GM20000 (cell line): Measurements from ENCODE around the gene MAMDC2.

Experiments
- DNase-seq: peaks from one replicate; pipeline ENCODE4 v3.0.0; 2012; ENCODE audit warnings: low spot score
- TF ChIP-seq, protein P1 (sequence below): IDR thresholded peaks from 2 replicates; pipeline ENCODE4 v1.5.1; 2012; ENCODE audit warnings: mild to moderate bottlenecking, control low read depth; ENCODE audit errors: extremely low read depth, missing control alignments

Gene MAMDC2

DNA sequence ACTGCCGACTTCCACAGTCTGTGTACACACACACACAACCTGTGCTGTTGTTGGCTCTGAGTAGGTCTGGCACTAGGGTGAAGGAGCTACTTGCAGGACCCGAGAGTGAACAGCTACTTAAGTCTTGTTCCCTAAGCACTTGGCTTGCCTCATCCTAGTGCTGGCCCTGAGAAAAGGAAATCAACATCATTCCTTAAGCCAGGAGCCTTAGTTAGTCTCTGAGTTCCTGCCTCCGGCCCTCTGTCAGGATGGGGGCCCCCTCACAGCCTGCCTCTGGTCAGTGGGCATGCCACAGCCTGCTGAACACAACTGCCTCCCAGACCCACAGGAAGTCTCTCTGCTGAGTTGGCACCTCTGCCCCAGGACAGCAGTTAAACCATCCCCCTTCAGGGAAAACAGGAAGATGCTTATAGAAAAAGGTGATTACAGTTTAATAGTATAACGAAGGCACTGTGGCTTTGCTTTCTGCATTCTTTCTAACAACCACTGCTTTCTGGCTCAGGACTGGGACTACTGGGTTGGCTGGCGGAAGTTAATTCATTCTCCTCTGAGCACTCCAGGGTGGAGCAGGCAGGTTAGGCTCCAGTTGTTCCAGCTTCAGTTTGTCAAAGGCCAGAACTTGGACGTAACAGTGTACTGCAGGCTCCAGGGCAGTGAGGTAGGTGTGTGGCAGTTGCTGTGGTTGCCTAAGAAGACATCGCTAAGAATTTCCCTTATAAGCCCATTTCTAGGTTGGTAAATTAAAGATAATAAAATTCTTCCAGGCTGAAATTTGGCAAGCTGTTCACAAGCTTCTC is 2.8 kb downstream of the MAMDC2 start:
- no peak for DNase-seq
- TF ChIP-seq, protein P1, sequence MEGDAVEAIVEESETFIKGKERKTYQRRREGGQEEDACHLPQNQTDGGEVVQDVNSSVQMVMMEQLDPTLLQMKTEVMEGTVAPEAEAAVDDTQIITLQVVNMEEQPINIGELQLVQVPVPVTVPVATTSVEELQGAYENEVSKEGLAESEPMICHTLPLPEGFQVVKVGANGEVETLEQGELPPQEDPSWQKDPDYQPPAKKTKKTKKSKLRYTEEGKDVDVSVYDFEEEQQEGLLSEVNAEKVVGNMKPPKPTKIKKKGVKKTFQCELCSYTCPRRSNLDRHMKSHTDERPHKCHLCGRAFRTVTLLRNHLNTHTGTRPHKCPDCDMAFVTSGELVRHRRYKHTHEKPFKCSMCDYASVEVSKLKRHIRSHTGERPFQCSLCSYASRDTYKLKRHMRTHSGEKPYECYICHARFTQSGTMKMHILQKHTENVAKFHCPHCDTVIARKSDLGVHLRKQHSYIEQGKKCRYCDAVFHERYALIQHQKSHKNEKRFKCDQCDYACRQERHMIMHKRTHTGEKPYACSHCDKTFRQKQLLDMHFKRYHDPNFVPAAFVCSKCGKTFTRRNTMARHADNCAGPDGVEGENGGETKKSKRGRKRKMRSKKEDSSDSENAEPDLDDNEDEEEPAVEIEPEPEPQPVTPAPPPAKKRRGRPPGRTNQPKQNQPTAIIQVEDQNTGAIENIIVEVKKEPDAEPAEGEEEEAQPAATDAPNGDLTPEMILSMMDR, result no peak

- no peak for DNase-seq
- TF ChIP-seq, protein P1, result no peak
Measured at GRCh38 chr9:70049236-70049635, 5.6 kb downstream of the MAMDC2 start.

- TF ChIP-seq, protein P1, result no peak
- no peak for DNase-seq
Measured at GRCh38 chr9:70049672-70050271, 6.1 kb downstream of the MAMDC2 start.

DNA sequence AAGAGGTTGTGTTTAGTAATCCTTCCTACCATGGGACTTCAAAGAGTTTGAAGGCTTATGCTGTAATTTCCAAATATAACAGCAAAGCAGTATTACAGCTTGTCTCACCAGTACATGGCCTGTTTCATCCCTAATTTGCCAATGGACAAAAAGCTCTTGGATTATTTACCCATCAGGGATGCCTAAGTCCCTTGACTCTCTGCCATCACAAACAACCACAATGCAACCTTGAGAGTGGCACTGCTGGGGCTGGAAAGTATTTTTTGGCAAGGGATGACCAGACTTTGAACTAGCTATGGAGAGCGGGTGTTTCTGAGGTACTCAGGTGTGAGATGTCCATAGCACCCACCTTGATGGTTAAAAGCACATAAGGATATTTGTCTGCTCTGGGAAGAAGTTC is 9.1 kb downstream of the MAMDC2 start:
- TF ChIP-seq, protein P1, result no peak
- no peak for DNase-seq

GRCh38 chr9:70053864-70054263 is 10.2 kb downstream of the MAMDC2 start:
- no peak for DNase-seq
- TF ChIP-seq, protein P1, result no peak

DNA sequence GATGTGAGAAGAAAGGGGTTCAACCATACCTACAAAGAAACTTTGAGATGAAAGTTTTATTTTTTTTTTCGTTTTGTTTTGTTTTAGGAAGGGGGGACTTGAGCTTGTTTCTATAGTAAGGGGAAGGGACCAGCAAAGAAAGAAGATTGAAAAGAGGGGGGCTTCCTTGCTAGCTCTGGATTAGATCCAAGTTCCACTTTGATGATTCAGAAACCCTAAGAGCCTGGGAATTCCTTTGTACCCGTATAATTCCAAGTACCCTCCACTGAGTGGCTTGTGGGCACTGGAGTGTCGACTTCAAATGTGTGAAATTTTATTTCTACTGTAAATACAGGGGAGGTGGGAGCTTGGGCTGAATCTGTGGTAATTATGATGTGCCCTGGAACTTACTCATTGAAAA is 10.9 kb downstream of the MAMDC2 start:
- DNase-seq, result no peak
- TF ChIP-seq, protein P1, result no peak

DNA sequence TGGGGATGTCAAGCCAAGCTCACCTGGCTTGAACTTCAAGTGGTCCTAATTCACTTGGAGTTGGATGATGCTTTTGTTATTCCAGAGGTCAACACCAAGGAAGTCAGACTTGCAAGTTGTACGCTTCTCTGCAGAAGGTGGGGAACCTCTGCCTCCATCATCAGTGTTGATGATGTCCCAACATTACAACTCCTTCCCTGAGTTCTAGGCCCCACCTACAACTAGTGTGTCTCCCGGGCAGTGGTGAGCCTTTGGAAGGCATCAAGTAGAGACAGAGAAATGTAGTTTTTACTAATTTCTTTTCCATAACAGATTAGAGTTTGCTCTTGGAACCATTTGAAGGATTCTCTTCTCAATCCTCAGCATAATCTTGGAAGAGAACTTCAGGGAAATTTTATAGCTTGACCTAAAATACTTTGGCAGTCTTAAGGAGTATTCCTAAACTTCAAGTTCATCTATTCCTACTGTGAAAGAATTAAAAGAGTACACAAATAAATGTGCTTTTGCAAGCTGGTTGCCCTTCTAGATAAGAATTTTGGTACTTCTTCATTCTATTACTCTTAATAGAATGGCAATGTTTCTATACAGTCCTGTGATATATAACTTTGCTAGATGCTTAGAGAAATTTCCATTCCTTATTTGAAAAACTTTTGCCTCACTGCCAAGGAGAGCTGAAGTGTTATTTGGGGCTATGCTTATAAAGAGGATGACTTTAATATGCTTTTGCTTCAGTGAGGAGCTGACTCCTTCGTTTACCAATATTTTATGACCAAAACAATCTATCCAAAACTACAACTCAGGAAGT is 12.0 kb downstream of the MAMDC2 start:
- TF ChIP-seq, protein P1, result no peak
- DNase-seq, result no peak
